LNCaP clone FGC (cell line): ENCODE data around the gene ZGPAT.

Experiments
- DNase-seq: peaks from one replicate; pipeline ENCODE4 v3.0.0-alpha.2; 2011; ENCODE audit warnings: low read depth
- H3K4me3 ChIP-seq: 2 replicates; pipeline ENCODE4 v1.5.1; 2011; ENCODE audit warnings: mild to moderate bottlenecking, low read depth, low read length, control low read depth
- TF ChIP-seq, protein P1 (sequence below): IDR thresholded peaks from 2 replicates; pipeline ENCODE4 v1.5.1; 2012; ENCODE audit warnings: mild to moderate bottlenecking; ENCODE audit not compliant: control insufficient read depth, insufficient read depth; ENCODE audit errors: extremely low read depth

Gene ZGPAT

GRCh38 chr20:63766695-63767426 lies 59.0 kb downstream of the ZGPAT start:
- TF ChIP-seq, protein P1, sequence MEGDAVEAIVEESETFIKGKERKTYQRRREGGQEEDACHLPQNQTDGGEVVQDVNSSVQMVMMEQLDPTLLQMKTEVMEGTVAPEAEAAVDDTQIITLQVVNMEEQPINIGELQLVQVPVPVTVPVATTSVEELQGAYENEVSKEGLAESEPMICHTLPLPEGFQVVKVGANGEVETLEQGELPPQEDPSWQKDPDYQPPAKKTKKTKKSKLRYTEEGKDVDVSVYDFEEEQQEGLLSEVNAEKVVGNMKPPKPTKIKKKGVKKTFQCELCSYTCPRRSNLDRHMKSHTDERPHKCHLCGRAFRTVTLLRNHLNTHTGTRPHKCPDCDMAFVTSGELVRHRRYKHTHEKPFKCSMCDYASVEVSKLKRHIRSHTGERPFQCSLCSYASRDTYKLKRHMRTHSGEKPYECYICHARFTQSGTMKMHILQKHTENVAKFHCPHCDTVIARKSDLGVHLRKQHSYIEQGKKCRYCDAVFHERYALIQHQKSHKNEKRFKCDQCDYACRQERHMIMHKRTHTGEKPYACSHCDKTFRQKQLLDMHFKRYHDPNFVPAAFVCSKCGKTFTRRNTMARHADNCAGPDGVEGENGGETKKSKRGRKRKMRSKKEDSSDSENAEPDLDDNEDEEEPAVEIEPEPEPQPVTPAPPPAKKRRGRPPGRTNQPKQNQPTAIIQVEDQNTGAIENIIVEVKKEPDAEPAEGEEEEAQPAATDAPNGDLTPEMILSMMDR: no peak
- DNase-seq: no peak
- H3K4me3 ChIP-seq: no peak overlapping the region

DNA sequence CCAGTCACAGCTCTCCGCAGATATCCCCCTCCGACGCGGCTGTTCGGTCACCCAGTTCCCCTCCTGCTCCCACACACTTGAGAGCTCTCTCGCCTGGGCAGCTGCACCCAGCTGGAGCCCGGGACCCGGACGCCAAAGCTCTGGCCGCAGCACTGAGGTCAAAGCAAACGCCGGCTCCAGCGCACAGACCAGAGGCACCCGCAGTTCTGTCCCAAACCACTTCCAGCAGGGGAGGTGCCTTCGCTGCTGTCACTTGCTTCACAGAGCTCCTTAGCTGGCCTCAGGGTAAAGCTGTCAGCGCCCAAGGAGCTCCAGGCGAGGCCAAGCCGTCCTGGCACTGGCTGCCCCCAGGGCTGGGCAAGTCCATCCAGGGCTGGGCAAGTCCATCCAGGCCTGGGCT lies 59.6 kb downstream of the ZGPAT start:
- TF ChIP-seq, protein P1: no peak
- DNase-seq: no peak
- H3K4me3 ChIP-seq: no peak overlapping the region

DNA sequence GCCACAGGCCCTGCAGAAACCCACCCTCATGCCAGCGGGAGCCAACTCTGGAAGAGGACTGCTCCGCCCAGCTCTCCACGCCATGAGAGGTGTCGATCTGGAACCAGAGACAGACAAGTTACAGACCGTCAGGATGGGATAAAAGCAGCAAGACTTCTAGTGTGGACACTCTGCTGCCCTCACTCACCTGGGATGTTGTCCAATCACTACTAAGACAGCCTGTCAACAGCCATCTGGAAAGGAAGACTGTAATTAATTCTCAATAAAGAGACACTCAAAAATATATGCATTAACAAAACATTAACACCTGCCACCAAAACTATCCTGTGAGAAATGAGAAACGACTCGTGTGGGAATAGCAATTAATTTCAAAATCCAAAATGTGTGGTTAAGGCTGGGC lies 60.0 kb downstream of the ZGPAT start:
- TF ChIP-seq, protein P1: no peak
- DNase-seq: no peak

DNA sequence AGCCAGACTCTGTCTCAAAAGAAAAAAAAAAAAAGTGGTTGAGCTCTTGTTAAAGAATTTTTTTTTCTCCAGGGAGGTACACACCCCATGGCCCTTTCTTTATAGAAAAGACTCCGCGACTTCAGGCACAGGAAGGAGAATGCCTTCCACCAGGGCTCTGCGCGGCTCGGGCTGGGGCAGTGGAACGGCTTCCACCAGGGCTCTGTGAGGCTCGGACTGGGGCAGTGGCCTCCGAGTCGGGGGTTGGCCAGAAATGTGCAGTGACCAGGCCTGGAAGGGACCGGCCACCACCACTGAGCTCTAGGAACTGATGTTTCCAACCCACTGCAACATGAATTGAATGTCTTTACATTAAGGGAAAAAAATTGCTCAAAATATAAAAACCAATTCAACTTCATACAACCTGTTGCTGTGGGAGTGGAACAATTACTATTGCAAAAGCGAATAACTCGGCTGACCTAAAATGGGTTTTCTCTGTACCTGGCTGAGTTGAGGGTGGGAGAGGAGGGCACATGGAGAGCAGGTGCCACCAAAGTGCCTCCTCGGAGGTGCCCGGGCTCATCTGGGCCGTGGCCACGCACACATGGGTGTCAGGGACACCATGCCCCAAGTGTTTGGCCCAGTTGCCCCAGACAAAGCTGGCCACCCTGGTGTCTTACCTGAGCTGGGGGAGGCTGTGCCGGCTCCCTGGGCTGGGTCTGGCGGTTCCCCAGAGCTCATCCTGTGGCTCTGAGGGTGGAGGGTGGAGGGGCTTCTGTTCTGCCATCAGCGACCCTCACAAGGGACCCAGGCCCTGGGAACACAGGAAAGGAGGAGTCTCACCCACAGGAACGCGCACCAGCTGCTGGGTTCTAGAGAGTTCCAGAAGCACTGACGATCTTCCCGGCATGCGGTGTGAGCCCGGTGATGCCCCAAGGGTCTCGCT lies 61.0 kb downstream of the ZGPAT start:
- no peak overlapping the region for H3K4me3 ChIP-seq
- TF ChIP-seq, protein P1: no peak
- DNase-seq: no peak

More for the DNA sequence above, 60.0 kb downstream of the ZGPAT start:
- H3K4me3 ChIP-seq: no peak overlapping the region

DNA sequence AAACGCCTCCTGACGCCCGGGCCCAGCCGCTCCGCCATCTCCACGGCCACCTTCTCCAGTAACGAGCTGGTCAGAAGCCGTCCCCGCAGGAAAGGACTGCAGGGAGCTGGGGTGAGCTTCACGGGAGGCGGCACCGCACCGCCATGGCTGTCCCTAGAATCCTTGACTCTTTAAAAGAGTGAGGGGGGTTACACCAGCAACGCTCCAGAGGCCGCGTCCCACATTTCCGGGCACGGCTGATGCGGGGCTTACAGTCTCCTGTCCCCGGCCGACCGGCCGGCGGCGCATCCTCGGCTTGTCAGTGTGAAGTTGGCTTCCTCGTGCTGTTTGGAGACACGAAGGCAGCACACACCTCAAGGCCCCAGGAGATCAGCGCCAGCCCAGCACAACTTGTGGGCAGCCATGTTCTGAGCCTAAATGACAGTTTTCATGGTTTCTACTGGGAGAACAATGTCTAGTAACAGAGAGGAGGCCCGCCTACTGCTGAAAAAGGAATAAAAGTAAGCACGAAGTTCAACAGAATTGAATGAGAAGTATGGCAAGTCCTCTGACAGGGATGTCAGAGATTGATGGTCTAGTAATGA lies 62.1 kb downstream of the ZGPAT start:
- H3K4me3 ChIP-seq: no peak overlapping the region
- TF ChIP-seq, protein P1: no peak
- DNase-seq: no peak

GRCh38 chr20:63771046-63771707 lies 63.3 kb downstream of the ZGPAT start:
- no peak overlapping the region for H3K4me3 ChIP-seq
- no peak for DNase-seq
- TF ChIP-seq, protein P1: no peak
